HK-2 (cell line): Measurements from ENCODE around the gene MAGOH.
"Not testable (repeated sequence)": the region's sequence is repeated elsewhere in the genome, so short reads cannot be mapped to it uniquely, and the experiment has no call there.

Source experiments
- DNase-seq: peaks from one replicate; pipeline ENCODE4 v3.0.0-alpha.2; 2018; ENCODE audit not compliant: unreplicated experiment

MAGOH gene

GRCh38 chr1:53238197-53239155 is at the start of gene MAGOH:
TSS of gene MAGOH (minus strand) at chr1:53238518. CDS start at chr1:53238448, 70 bp downstream.
- DNase-seq: peak; percentile 91

- DNase-seq: no peak
Measured at GRCh38 chr1:53286955-53287354, 48.6 kb upstream of the MAGOH start.

GRCh38 chr1:53285969-53286760 is 47.8 kb upstream of the MAGOH start:
- no peak for DNase-seq

- no peak for DNase-seq
Measured at GRCh38 chr1:53285546-53285945, 47.2 kb upstream of the MAGOH start.

- DNase-seq: no peak
Measured at GRCh38 chr1:53284224-53285020, 46.1 kb upstream of the MAGOH start.

GRCh38 chr1:53283156-53283555 is 44.8 kb upstream of the MAGOH start:
- DNase-seq: not testable (repeated sequence)

GRCh38 chr1:53281133-53281532 is 42.8 kb upstream of the MAGOH start:
- DNase-seq: no peak

GRCh38 chr1:53280496-53280895 is 42.2 kb upstream of the MAGOH start:
- DNase-seq: no peak

GRCh38 chr1:53279296-53280200 is 41.2 kb upstream of the MAGOH start:
- DNase-seq: no peak

GRCh38 chr1:53278298-53278725 is 40.0 kb upstream of the MAGOH start:
- DNase-seq: peak; percentile 68

GRCh38 chr1:53277326-53277725 is 39.0 kb upstream of the MAGOH start:
- DNase-seq: no peak

- DNase-seq: no peak
Measured at GRCh38 chr1:53276902-53277281, 38.6 kb upstream of the MAGOH start.

- DNase-seq: no peak
Measured at GRCh38 chr1:53276153-53276901, 38.0 kb upstream of the MAGOH start.

GRCh38 chr1:53275566-53275965 is 37.2 kb upstream of the MAGOH start:
- no peak for DNase-seq

- no peak for DNase-seq
Measured at GRCh38 chr1:53274541-53275185, 36.3 kb upstream of the MAGOH start.

- no peak for DNase-seq
Measured at GRCh38 chr1:53274026-53274425, 35.7 kb upstream of the MAGOH start.

GRCh38 chr1:53273526-53273925 is 35.2 kb upstream of the MAGOH start:
- no peak for DNase-seq

GRCh38 chr1:53272349-53272748 is 34.0 kb upstream of the MAGOH start:
- no peak for DNase-seq

- no peak for DNase-seq
Measured at GRCh38 chr1:53271446-53272090, 33.2 kb upstream of the MAGOH start.
